A204.1 (cell line): ENCODE data around the gene ZIC1.
A peak's percentile ranks its signal among the peaks of the same experiment; 100 is the strongest.

Experiments used
- FAIRE-seq: peaks from 2 replicates; lab custom pipeline; 2012; peaks lifted over from hg19 to GRCh38; lab: Jason Lieb, UNC

The ZIC1 gene

DNA sequence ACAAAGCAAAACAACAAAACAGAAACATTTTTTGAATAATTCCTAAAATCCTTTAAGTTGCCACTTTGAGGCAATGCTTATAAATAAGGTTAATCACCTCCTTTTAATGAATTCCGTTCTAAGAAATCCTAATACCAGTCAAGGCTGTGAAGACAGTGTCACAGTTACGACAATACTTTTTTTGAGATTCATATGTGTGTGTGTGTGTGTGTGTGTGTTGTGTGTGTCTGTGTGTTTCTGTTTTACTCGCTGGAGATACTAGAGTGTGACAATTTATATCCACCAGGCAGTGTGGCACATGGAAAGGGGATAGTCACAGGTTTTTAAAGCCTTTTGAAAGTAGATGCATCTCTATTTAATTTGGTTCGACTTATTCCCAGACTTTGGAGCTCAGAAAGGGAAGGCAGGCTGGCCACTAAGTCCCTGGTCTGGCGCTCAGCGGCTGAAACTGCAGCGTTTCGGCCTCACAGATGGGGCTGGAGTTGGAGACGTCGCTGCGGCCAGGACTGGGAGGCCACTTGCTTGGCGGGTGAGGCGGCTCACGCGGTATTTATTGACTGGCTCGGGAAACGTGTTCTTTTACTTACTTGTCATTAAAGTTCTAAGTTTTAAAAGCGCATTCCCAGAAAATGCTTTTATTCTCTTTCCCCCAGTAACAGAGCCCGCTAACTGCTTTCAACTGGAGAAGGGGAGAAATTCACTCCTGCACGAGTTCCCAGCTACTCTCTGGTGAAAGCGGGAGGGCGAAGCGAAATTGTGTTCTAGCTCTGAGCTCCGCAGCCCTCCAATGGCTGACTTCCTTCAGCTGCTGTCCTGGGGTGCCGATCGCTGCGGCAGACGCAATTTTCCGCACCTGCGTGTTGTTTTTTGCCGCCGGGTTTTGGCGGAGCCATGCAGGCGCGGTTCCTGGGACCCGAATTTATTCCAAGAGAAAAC is 13.7 kb downstream of the ZIC1 start:
- FAIRE-seq = no peak

DNA sequence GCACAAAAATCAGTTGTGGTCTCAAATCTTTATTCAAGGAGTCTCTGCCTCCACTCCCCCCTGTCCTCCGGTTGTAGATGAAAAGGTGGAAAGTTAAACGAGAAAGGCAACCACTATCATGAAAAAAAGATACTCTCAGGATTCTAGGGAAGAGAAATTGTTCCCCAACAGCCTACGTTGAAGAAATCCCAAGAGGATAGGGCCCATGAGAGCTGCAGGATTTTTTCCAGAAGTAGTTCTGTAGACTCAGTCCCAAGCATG is 14.3 kb downstream of the ZIC1 start:
- no peak for FAIRE-seq

DNA sequence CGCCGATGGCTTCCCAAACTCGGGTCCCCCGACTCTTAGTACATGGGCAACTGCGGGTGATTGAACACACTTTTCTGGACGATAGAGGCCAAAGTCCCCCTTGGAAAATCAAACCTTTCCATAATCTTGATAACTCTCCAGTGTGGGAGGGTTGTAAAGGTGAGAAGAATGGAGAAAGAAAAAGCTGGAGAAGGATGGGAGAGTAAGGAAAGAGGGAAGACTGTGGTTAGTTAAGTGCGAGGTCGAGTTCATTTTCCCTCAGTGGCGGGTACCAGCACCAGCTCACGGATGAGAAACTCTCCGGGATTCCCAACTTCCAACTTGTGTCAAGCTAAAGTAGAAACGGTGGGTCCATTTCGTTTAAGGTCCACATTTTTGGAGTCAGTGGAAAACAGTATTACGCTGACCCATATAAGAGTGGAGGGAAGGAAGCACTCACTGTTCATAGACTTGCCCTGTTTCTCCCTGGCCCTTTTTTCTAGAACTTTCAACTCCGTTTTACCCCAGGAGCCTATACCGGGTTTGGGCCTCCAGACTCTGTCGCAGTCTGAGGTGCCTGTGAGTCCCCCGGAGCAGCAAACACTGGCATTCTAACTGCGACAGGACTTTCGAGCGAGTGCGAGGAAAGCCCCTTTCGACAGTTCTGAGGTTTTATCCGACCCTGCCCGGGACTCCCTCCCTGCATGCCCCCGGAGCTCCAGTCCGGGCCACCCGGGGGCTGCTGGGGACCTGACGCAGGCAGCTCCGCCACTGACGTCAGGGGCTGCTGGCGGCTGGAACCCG is 14.8 kb downstream of the ZIC1 start:
- FAIRE-seq = no peak

DNA sequence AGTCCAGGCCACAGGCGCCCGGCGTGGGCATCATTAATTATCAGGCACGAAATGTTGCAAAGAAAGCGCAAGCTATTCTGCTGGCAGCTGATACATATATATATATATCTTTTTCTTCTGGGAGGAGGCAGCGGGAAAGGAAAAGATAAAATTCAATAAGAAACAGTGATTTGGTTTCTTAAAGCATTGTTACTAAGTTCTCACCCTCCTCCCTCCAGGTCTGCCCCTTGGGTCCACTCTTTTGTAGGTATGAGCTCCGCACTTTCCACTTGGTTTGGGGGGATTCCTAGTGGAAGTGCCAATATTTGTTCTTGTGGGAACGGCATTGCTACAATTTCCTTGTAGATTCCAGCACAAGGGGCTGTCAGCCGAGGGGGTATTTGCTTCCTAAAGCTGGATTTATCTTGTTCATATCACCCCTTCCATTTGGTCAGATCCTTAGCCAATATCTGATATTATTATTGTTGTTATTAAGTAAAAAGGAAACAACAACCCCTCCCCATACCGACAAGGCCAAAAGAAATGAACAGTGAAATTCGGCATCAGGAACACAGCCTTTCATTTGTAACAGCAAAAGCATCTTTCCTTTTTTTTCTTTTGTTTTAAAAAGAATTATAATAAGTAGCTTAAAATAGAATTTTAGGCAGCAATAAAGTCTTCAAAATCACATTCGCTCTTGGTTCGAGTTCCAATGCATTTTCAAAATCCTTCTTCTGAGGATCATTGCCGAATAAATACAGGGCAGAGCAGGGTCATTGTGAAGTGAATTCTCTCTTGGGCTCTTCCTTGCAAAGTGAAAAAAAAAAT is 15.6 kb downstream of the ZIC1 start:
- FAIRE-seq = no peak

DNA sequence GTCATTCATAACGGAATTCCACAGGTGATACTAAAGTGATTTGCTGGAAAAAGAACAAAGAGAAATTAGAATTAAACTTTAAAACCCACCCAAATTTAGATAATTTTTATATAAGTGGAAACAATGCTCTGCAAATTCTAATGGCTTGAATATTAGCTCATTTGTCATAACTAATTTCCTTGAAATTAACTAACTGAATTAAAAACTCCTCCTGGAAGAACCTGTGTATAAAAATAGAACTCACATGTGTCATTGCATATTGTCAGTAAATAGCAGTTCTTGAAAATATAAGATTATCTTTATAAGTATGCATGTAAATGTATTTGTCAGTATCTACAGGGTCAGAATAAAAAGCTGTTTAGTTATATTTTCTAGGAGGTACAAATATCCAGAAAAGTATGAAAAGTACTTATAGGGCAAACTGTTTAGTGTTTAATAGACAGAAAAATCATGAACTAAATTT is 16.3 kb downstream of the ZIC1 start:
- no peak for FAIRE-seq

DNA sequence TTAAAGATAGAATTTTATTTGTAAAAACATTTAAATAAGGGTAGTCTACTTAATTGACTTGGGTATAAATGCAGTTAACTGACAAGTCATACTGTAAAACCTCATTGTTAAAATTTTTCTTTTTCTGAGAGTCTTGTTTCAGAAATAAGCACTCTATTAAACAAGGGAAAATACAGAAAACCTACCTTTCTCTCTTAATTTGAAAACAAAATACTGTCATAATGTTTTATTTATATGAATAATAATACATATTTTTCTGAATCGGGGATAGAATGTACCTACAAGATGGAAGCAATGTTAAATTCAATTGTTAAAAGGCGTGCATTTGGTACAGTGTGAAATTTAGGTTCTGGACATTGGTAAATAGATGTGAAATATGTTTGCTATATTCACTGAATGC is 17.8 kb downstream of the ZIC1 start:
- no peak for FAIRE-seq

DNA sequence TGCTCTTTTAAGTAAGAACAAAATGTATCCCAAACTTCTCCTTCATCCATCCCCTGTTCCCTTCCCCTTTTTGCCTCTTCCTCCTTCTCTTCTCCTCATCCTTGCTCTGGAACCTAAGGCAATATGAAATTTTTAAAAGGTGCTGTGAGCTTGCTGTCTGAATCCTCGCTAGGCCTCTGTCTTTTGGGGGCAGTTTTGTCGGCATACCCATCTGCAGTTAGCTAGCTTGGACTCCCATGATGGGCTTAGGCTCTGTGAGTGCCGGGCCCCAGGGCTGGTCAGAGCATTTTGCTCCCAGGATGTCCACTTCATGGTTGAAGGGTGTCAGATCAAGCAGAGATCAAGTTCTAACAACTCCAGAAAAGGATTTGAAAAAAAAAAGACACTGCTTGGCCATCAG is 18.6 kb downstream of the ZIC1 start:
- no peak for FAIRE-seq

DNA sequence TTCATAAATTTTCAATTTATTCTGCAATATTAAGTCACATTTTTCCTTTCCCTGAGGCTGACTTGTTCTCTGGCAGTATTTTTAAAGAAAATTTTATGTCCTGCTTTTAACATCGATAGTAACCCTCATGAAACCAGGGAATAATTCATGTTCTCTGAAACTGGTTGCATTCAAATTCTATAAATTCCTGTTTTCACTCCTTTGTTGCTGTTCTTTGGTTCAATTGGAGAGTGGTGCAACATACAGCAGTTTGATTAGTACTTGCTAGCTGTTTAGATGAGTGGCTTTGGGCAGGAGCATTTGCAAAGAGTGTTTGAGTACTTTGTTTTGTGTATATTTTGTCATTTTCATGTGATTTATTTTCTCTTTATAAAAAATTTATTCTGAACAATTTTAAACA is 19.2 kb downstream of the ZIC1 start:
- no peak for FAIRE-seq

DNA sequence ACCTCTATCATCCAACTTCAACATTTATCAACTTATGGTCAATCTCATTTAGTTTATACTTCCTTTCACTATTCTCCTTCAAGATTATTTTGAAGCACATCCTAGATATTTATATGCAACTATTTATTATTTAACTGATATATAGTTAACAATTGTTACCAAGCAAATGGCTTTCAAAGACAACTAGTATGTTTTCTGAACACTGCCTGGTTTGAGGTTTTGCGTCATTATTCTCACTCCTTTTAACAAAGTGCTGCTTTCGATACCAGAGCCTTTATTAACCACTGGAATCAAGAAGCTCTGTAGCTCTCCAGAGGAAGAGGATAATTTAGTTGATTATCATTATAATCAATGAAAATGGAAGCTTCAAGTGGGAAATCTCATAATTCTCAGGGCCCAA is 19.6 kb downstream of the ZIC1 start:
- no peak for FAIRE-seq

DNA sequence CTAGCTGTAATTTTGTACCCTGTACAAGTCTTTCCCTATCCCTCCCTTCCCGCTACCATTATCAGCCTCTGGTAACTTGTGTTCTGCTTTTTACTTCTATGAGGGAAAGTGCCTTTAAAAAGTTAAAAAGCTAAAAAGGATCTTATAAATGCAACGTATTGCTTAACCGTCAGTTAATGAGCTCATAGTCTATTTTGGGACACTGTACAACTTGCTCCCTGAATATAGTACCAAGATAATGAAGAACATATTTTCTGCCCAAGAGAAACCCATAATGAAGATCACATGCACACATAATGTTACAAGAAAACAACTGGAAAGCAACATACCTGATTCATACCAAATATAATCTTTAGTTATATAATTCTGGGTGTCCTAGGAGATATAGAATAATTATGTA is 22.6 kb downstream of the ZIC1 start:
- FAIRE-seq = no peak

DNA sequence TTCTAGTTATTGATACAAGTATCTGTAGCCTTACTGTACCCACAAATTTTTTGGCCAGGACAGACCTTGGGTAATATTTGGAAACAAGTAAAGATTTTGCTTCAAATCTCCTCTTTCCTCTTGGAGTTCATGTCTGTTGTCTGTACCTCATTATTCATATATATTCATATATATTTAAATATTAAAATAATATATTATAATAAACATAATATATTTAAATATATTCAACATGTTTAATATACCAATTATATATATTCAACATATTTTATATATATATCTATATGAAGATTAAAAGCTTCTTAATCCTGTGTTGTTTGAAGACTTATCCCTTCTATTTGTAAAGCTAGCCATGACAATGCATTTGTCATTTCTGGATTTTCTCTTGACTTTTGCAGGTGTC is 38.1 kb downstream of the ZIC1 start:
- peak; percentile 73 for FAIRE-seq

DNA sequence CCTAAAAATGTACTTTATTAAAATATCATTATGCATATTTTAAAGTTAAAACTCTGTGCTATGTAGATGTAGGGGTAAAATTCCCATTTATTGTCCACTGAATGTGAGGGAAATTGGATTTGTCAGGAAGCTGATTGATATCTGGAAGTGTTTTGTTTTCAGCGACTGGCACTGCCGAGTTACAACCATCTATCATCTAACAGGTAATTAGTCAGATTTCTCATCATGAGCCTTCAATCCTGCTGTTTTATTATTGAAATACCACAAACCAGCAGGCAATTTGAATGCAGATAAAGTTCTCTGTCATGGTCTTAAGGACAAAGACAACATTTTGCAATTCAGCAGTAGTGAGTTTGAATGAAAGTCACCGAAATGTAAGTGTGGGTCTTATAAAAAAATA is 40.5 kb downstream of the ZIC1 start:
- FAIRE-seq = no peak

DNA sequence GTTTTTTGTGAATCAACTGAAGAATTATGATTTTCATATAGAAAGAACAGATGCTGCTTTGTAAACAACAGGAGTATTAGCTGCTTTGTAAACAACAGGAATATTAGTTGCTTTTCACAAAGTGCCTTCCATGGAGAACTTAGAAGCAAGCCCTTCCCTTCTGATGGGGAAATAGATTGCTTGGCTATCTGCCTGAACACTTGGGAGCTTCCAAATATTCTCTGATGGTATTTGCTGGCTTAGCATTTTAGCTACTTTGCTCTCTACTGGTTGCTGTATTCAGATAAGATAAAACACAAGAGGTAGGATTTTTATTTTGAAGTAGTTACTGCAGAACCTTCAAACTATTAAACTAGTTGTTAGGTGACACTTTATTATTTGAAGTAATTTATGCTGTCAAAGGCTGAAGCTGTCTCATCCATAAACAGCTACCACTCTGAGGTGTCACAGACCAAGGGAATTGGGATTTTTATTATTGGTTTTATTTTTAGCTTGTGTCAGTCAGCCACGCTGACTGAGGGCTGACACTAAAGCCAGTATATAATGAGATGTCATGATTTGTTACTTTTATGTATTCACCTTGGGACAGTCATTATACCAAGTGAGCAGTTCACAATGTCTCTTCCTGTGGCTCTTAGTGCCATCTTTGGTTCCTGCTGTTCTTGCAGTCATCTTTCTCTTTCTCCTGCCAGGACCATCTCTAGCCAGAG is 50.0 kb downstream of the ZIC1 start:
- FAIRE-seq = no peak

DNA sequence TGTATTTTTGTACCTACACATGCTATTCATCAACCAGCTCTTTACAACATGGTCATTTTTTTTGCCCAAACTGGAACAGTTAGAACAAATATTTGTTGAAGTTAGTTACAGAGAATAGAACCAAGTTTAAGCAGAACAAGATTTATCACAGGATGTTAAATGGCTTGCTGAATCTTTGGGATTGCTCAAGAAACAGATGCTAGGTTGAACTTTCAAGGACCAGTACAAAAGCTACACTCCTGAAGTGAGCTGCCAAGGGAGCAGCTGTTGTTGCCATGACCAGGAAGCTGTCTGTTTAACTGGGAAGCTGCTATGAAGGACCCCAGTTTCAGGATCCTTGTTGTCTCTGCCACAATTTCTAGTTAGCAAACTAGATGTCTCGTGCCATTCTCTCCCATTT is 53.7 kb downstream of the ZIC1 start:
- FAIRE-seq = no peak
